HEK293T (cell line): ENCODE data around the gene ZNF99.

Experiments used
- ARNT ChIP-seq: fragments of 450-650 bp; IDR thresholded peaks from 2 replicates; pipeline ENCODE4 v1.6.1; 2017; ENCODE audit warnings: mild to moderate bottlenecking
- ELF4 ChIP-seq: fragments of 450-650 bp; IDR thresholded peaks from 2 replicates; pipeline ENCODE4 v1.6.1; 2017; ENCODE audit warnings: antibody characterized with exemption
- FOXA1 ChIP-seq: fragments of 450-650 bp; IDR thresholded peaks from 2 replicates; pipeline ENCODE4 v1.6.1; 2016; ENCODE audit warnings: mild to moderate bottlenecking
- FOXK2 ChIP-seq: fragments of 450-650 bp; IDR thresholded peaks from 2 replicates; pipeline ENCODE4 v1.6.1; 2016; ENCODE audit warnings: mild to moderate bottlenecking

GRCh38 chr19:22832031-22832762 lies 48.2 kb upstream of the ZNF99 start, which contains the start of gene ZNF723:
- TF ChIP-seq FOXK2 (no peak), ARNT (no peak), ELF4 (no peak), FOXA1 (no peak)
